PC-9 (cell line): Measurements from ENCODE around the gene CMTM6.

Source experiments
- EZH2 ChIP-seq: fragments of 200-600 bp; sonication (generic); IDR thresholded peaks from 2 replicates; pipeline ENCODE4 v1.8.0; 2017; ENCODE audit warnings: antibody characterized with exemption, low read depth
- TF ChIP-seq, protein P1 (sequence below): fragments of 200-600 bp; sonication (generic); conservative IDR thresholded peaks from 2 replicates; pipeline ENCODE4 v1.6.1; 2017; ENCODE audit warnings: mixed run types, antibody characterized with exemption, mild to moderate bottlenecking, moderate library complexity

DNA sequence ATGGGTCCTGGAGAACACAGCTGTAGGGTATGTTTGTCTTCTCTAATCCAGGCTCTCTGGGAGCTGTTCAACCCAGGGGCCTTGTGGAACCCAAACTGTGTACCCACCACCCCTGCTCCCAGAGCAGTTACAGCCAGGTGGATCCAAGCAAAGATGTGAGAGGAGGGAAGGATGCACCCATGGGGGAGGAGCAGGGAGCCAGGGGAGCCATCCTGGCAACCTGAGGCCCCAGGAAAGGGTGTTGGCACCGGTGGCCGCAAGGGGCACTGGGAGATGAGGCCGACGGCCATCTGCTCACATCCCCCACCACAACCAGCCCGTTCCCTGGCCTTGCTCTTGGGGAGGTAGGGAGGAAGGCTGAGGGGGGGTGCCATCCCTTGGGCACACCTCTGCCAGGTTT is 43.2 kb downstream of the CMTM6 start:
- TF ChIP-seq, protein P1, sequence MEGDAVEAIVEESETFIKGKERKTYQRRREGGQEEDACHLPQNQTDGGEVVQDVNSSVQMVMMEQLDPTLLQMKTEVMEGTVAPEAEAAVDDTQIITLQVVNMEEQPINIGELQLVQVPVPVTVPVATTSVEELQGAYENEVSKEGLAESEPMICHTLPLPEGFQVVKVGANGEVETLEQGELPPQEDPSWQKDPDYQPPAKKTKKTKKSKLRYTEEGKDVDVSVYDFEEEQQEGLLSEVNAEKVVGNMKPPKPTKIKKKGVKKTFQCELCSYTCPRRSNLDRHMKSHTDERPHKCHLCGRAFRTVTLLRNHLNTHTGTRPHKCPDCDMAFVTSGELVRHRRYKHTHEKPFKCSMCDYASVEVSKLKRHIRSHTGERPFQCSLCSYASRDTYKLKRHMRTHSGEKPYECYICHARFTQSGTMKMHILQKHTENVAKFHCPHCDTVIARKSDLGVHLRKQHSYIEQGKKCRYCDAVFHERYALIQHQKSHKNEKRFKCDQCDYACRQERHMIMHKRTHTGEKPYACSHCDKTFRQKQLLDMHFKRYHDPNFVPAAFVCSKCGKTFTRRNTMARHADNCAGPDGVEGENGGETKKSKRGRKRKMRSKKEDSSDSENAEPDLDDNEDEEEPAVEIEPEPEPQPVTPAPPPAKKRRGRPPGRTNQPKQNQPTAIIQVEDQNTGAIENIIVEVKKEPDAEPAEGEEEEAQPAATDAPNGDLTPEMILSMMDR = no peak
- TF ChIP-seq EZH2 = no peak
